Gastroesophageal sphincter (tissue), 3 donors: ENCODE results near the gene MAPK6.

Source experiments
- EP300 ChIP-seq: sonication (generic); formaldehyde crosslinking; IDR thresholded peaks from one replicate; pipeline ENCODE4 v1.6.1; 2017; ENCODE audit warnings: antibody characterized with exemption, mild to moderate bottlenecking
- POLR2A ChIP-seq, 2 donors: fragments of 450-650 bp; IDR thresholded peaks; one replicate each; pipeline ENCODE4 v1.6.1; 2017; ENCODE audit warnings: antibody characterized with exemption in 2 of 2, mild to moderate bottlenecking in 2 of 2, moderate library complexity in 1 of 2
- TF ChIP-seq, protein P1 (sequence below), 4 experiments: fragments of 200-600 bp in 2 of 4; fragments of 450-650 bp in 2 of 4; sonication (generic) in 1 of 4; IDR thresholded peaks; one replicate each; pipeline ENCODE4 v1.5.1; 2017 to 2019; ENCODE audit warnings: antibody characterized with exemption in 4 of 4, mild to moderate bottlenecking in 2 of 4, moderate library complexity in 2 of 4

DNA sequence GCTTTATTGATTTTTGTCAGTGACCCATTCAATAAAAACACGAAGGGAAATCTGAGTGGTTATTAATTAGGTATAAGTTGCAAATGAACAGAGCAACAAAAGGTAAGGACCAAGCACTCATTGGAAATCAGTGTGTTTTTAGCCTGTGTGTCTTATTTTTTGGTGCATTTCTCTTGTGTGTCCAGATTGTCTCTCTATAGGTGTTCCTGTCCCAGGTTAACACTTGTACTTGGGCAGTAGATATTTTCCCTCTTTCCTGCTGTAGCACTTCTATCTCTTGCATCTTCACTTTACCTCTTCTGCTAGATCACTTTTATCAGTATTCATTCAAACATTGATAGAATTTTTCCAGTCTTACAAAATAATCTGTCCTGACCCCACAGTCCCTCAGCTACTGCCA lies 37.0 kb downstream of the MAPK6 start:
- TF ChIP-seq POLR2A (IDR thresholded peaks at IDR 0.05) (no peak), EP300 (no peak)
- TF ChIP-seq, protein P1, sequence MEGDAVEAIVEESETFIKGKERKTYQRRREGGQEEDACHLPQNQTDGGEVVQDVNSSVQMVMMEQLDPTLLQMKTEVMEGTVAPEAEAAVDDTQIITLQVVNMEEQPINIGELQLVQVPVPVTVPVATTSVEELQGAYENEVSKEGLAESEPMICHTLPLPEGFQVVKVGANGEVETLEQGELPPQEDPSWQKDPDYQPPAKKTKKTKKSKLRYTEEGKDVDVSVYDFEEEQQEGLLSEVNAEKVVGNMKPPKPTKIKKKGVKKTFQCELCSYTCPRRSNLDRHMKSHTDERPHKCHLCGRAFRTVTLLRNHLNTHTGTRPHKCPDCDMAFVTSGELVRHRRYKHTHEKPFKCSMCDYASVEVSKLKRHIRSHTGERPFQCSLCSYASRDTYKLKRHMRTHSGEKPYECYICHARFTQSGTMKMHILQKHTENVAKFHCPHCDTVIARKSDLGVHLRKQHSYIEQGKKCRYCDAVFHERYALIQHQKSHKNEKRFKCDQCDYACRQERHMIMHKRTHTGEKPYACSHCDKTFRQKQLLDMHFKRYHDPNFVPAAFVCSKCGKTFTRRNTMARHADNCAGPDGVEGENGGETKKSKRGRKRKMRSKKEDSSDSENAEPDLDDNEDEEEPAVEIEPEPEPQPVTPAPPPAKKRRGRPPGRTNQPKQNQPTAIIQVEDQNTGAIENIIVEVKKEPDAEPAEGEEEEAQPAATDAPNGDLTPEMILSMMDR (IDR thresholded peaks at IDR 0.05), result no peak
